Measurements from ENCODE around the gene SHISA5.
"Not testable (repeated sequence)": the region's sequence is repeated elsewhere in the genome, so short reads cannot be mapped to it uniquely, and the experiment has no call there.

SHISA5 gene

DNA sequence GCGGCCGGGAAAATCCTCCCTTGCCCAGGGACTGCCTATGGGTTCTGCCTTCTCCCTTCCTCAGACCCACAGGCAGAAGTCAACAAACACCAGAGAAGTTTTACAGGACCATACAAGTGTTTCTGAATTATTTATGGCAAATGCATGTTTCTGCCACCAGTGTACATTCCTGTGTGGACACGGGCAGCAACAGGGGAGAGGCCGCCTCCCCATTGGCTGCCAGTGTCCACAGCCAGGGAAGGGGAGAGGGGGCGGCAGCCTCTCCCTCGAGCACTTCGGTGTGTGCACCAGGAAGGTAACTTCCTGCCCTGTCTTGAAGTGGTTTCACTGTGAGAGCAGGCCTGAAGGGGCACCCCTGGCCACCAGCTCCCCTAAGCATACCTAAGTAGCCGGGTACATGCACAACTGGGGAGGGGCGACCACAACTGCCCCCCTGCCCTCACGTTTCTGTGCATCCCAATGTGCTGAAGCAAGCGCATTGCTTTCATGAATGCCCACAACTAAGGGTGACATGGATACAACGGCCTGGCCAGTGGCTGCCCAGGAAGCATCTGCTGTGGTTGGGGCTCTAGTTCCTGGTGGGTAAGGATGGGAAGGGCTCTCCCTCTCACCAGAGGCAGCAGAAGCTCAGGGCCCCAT is 14.8 kb upstream of the SHISA5 start:
- no peak for DNase-seq

DNA sequence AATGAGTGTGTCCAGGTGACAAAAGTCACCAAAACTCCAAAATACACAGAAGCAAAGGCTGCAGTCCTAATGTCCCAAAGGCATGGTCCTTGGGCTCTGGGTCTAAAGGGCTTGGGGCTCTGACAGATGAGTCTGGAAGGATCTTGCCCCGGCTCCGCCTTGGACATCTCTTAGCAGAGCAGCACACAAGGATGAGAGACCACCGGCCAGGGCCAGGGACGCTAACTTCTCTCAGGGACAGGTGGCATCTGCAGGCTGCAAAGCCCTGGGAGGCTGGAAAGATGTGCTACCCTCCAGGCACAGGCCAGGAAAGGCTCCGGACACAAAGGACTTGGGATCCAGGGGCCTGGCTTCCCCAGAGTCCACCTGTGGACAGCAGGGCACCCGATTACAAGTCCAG is 14.1 kb upstream of the SHISA5 start:
- DNase-seq = no peak

DNA sequence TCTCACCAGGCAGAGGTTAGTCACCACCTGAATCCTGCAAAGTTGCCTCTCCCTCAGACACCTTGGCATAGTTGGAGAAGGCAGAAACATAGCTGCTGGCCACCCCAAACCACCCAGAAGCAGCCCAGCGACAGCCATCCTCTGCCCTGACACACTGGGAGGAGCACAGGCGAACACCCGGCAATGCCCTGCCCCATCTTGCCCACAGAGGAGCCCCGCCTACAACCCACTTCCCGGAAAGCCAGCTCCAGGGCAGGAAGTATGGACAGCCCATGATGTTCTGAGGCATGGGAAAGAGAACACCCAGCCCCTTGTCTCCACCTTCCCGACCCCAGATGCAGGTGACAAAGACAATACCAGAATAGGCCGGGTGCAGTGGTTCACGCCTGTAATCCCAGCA is 12.6 kb upstream of the SHISA5 start:
- DNase-seq = no peak

DNA sequence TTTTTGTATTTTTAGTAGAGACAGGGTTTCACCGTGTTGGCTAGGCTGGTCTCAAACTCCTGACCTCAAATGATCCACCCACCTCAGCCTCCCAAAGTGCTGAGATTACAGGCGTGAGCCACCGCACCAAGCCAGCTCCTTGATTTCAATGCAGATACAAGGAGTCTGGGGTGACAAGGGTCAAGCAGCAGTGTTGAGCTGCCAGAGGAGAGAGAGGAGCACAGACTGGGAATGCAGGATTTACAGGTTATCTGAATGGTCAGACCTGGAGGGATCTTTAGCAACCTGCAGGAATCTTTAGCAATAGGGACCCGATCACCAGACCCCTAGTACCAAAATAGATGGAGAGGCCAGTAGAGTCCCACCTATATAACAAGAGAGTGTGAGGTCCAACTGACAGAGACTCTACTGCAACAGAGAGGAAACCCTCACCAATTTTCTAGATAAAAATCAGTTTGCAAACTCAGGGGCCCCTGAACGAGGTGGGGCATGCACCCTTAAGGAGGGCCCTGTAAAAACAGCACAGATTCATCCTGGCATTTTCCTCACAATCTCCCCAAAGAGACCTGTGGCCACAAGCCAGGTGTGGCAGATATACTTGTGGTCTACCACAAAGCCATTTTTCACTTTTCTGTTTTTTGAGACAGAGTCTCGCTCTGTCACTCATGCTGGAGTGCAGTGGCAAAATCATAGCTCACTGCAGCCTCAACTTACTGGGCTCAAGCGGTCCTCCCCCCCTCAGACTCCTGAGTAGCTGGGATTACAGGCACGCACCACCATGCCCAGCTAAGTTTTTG is 10.7 kb upstream of the SHISA5 start:
- no peak for DNase-seq

DNA sequence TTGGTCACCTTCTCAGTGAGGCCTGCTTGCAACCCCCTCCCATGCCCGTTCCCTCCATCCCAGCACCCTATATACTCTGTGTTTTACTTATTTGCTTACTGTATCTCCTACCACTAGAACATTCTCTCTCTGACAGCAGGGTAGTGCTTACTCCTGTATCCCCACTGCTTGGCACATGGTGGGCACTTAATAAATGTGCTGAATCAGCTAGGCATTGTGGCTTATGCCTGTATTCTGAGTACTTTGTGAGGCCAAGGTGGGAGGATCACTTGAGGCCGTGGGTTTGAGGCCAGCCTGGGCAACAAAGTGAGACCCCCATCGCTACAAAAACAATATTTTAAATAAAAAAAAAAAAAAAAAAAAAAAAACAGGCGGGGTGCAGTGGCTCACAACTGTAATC is 7.6 kb upstream of the SHISA5 start:
- DNase-seq = no peak

DNA sequence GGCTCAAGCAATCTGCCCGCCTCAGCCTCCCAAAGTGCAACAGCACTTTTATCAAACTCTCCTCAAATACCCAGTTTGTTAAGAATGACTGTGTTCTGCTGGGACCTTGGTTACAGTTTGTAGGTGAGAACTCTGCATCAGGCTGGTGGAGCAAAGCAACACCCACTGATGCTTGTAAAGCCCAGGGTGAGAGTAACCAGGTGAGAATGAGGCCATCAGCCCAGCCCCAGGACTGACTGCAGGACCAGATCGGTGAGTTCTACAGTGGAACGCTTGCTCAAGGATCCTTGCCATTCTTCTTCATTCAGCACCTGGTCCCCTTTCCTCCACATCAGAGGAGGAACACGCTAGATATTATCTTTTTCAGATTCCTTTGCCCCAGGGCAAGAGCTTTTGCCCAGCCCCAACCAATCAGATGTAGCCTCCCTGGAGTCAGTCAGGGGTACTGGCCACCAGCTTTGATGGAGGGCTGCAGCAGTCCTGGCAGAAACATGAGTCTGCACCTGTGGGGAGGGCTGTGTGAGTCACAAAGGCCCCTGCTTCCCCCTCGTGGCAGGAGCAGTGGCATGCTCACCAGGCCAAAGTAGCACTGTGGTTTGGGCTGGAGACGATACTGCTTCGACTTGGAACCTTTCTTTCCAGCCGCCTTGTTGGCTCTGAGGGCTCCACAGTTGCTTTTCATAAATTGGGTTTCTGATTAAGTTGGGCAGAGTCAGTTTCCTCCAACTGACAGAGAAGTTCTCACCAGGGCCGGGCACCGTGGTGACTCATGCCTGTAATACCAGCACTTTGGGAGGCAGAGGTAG is 3.5 kb upstream of the SHISA5 start:
- DNase-seq = no peak

DNA sequence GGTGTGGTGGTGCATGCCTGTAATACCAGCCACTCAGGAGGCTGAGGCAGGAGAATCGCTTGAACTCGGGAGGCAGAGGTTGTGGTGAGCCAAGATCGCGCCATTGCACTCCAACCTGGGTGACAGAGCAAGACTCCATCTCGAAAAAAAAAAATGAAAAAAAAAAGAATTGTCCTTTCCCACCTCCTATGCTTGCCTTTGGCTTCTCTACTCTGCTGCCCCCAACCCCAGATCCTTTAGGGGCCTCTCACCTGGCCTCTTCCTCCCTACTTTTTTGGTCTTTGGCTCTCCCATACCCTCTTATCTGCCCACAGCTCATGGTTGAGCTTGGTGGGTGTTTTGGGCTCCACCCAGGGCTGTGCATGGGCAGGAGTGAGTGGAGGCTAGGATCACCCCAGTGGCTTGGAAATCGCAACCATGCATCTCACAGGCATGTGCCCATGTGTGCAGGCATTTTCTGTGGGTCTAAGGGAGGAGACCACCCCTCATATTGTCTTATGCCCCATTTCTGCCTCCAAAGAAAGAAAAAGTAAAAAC is 2.1 kb upstream of the SHISA5 start:
- DNase-seq = no peak

DNA sequence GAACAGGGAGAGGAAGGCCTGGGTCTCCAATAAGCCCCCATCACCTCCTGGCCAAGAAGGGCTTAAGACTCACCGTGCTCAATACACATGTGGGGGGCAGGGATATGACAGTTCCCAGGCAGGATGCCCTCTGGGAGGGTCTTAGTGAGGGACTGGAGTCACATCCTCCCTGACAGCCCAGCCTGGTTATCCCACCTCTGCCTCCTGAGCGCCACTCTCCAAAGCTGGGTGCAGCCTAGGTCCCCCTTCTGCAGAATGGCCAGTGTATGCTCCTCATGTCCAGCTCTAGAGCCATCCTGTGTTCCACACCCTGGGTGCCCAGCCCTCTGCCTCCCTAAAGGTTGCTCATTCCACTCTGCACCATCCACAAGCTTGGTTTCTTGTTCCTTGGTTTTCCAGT is 1.2 kb upstream of the SHISA5 start:
- no peak for DNase-seq

DNA sequence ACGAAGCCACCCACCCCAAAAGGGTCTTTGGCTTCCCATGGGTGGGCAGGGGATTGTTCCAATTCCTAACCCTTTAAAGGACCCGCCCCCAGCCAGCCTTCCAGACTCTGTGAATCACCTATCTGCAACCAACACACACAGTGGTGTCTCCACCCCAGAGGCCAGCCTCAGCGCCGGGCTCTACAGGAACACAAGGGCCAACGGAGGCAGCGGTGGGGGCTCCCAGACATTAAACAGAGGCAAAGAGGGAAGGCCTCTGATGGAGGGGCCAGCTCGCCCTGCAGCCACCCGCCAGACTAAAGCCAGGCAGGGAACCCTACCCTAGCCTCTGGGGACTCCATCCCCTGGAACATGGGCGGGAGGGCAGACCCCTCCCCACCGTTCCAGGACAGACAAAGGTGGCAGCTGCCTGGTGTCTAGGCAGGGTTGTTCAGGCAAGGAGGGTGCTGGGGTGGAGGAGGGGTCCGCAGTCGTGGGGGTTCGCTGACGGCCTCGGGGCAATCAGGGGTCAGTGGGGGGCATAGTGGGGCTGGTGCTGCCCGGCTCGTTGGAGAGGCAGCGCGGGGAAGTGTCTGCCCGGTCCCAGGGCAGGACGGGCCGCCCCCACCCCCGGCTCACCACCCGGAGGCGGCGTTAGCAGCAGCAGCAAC is 448 bp downstream of the SHISA5 start:
- no peak for DNase-seq

DNA sequence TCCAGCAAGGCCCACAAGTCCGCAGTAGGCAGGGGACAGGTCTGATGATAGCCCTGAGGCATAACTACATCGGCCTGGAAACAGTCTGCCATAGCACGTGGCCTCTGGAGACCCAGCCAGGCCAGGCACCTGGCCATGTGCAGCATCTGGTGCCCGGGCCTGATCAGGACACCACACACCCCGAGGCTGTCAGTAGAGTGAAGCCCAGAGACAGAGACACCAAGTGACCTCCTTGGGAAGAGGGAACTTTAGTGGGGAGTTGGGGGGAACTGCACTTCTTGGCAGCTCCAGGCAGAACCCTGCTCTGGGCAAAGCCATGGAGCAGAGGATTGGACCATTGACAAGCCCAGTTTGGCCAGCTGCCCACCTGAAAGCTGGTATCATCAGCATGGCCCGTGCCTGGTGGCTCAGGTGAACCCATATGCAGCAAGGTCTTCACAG is 1.2 kb downstream of the SHISA5 start:
- no peak for DNase-seq

DNA sequence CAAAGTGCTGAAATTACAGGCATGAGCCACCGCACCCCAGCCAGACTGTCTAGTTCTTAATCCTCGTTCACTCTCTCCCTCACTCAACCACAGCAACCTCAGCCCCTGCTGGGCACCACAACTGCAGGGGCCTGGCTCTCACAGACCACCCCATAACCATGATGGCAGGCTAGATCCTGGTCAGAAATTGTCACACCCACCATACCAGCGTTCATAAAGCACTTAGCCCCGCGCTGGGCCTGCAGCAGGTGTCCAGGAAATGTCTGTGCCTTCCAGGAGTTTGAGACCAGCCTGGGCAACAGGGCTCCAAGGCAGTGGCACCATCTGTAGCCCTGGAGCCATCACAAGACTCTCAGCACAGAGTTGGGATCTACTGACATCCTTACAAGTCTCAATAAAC is 1.9 kb downstream of the SHISA5 start:
- DNase-seq = no peak

DNA sequence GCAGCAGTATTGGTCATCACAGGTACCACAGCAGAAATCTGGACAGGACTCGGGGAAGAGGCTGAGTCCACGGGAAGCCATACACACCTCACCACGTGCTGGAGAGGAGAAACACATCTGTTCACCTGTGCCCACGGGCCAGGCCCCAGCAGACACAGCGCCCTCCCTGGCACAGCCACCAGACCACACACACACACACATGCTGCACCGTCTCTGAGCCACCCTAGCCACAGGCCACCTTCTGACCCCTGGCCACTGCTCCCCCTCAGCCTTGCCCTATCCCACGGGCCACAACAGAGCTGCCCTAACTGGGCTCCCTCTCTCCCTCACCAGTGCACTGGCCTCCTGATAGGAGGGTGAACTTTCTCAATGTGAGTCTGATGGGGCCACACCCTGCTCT is 2.8 kb downstream of the SHISA5 start:
- no peak for DNase-seq

DNA sequence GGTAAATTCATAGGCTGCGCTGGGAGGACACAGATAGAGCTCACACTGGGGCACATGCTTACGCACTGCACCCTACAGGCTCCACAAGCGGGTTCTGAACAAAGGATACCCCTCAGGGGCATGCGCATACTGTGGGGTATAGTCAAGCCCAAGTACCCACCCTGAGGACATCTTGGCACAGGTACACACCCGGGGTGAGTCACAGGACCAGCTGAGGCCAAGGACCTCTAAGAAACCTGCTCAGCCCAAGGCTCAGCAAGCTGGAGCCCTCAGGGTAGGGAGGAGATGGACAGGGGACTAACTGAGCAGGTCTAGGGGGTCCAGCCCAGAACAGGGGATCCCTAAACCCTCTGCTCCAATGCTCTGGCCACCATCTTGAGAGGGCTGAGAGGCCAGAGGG is 3.3 kb downstream of the SHISA5 start:
- DNase-seq = no peak

DNA sequence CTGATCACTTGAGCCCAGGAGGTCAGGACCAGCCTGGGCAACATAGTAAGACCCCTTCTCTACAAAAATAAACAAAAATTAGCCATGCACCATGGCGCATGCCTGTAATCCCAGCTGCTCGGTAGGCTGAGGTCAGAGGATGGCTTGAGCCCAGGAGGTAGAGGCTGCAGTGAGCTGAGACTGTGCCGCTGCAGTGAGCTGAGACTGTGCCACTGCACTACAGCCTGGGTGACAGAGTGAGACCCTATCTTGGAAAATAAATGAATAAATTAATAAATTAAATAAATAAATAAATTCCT is 10.8 kb downstream of the SHISA5 start:
- DNase-seq = no peak

DNA sequence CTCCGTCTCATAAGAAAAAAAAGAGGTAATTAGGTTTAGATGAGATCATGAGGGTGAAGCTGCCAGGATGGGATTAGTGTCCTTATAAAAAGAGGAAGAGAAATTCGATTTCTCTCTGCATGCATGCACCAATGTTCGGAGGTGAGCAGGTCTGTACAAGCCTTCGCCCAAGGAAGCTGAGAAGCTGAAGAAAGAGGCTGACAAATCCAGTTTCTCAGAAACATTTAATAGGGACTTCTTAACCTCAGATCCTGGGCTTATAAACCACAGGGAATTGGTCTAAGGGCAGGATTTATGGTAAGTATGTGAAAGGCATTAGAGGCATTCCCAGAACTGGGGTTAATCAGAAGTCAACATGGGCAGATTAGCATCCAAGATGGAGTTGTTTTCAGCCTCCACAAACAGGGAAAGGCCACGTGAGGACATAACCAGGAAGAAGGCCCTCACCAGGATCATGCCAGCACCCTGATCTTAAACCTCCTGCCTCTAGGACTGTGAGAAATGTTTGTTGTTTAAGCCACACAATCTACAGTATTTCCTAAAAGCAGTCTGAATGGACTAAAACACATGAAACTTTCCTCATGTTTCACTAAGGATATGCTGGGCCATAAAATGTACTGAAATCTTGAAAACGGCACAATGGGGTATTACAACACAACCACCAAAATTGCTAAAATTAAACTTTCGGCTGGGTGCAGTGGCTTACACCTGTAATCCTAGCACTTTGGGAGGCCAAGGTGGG is 11.3 kb downstream of the SHISA5 start:
- DNase-seq = no peak

DNA sequence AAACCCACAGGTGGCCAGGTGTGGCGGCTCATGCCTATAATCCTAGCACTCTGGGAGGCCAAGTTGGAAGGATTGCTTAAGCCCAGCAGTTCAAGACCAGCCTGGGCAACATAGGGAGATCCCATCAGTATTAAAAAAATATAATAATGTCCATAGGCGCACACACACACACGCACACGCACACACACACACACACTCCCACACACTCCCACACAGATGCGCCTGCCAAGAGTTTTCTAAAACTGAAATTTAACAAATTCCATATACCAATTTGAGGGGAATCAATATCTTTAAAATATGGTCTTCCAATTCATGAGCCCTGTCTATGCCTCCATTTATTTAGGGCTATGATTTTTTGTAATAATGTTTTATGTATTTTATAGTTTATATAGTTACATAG is 17.0 kb downstream of the SHISA5 start:
- DNase-seq = no peak

DNA sequence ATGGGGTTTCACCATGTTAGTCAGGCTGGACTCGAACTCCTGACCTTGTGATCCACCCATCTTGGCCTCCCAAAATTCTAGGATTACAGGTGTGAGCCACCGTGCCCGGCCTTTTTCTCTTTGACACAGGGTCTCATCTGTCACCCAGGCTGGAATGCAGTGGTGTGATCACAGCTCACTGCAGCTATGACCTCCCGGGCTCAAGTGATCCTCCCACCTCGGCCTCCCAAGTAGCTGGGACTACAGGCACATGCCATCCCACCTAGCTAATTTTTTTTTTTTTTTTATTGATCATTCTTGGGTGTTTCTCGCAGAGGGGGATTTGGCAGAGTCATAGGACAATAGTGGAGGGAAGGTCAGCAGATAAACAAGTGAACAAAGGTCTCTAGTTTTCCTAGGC is 21.2 kb downstream of the SHISA5 start:
- not testable (repeated sequence) for DNase-seq

DNA sequence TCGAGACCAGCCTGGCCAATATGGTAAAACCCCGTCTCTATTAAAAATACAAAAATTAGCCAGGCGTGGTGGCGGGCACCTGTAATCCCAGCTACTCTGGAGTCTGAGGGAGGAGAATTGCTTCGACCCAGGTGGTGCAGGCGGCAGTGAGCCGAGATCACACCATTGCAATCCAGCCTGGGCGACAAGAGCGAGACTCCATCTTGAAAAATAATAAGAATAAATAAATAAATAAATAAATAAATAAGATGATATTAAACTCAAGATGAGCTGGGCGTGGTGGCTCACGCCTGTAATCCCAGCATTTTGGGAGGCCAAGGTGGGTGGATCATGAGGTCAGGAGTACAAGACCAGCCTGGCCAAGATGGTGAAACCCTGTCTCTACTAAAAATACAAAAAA is 23.1 kb downstream of the SHISA5 start:
- not testable (repeated sequence) for DNase-seq

DNA sequence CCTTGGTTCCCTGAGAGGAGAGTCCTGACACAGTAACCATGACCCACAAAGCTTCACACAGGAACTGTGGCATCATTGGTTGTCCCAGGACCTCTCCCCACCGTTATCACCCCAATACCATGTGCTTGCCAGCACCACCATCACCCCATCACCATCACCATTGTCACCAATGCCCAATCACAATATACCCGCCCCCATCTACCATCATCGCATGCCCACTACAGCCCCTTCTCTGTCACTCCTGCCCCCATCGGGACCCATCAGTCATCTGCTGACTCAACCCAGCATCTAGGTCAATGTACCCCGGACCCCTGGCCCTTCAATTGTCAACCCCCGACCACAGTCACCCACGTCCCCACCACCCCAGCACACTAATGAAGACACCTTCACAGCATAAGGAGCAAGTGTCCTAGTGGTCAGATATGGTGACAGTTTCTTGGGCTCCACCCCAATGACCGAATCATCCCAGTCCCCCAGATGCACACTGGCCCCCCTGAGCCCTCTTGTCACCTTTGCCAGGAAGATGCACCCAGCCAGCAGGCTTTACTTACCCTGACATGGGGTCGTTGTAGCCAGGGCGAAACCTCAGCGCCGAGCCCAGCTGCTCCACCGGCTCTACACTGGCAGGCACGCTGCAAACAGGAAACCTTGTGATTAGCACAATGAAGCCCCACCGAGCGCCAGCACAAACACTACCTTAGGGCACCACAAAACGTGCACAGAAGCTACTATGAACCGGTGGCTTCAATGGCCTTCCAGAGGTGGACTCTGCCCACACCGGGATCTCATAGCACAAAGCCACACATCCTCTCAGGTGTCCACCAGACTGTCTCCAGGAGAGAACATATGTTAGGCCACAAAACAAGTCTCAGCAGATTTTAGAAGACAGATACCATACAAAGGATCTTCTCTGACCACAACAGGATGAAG is 25.1 kb downstream of the SHISA5 start:
- no peak for DNase-seq

DNA sequence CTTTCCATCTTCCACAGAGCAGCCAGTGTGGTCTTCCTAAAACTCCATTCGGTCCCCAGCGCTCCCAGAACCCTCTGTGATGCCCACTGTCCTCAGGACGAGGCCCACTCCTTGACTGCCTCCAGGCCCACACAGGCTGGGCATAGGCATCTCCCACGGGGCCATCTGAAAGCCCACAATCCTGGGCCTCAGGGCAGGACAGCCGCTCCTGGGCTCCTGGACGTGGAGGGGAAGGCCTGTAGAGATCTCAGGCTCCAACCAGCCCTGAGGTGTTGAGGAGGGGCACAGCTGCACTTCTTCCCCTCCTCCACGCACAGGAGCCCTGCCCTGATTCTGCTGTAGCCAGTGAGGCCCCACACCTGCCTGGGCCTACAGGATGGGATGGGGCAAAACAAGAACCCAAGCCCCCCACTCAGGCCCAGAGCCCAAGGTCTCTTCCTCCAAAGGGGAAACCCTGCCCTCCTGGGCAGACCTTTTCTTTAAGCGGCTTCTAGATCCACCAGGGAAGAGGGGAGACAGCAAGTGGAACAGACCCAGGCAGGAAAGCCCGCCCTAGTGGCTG is 25.9 kb downstream of the SHISA5 start:
- no peak for DNase-seq

DNA sequence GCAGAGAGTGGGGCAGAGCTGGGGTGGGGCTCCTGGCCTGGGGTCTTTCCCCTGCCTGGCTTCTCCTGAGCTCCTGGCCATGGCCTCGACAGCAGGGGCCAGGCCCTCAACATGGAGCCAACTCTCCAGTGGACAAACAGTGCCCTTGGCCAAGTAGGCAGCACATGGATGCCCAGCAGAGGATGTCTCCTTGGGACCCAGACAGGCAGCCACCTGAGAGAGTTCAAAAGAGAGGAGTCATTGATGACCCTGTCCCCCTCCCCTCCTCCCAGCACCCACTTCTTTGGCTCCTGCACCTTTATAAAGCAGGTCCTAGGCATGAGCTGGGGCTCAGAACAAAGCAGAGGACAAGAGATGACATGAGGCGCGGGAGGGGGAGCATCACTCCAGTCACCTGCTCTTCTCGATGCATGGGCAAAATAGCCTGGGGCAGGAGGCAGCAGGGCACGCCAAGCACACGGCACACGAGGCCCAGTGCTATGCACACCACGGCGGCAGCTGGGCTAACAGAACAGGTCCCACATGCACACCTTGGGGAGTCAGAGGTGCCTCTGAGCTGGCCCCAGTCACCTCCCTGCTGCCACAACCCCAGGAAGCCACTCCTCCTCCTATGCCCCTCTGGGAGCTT is 27.4 kb downstream of the SHISA5 start:
- DNase-seq = no peak
